ENCODE measurements around the gene IQSEC1.
A peak's percentile ranks its signal among the peaks of the same experiment; 100 is the strongest.

IQSEC1 gene

DNA sequence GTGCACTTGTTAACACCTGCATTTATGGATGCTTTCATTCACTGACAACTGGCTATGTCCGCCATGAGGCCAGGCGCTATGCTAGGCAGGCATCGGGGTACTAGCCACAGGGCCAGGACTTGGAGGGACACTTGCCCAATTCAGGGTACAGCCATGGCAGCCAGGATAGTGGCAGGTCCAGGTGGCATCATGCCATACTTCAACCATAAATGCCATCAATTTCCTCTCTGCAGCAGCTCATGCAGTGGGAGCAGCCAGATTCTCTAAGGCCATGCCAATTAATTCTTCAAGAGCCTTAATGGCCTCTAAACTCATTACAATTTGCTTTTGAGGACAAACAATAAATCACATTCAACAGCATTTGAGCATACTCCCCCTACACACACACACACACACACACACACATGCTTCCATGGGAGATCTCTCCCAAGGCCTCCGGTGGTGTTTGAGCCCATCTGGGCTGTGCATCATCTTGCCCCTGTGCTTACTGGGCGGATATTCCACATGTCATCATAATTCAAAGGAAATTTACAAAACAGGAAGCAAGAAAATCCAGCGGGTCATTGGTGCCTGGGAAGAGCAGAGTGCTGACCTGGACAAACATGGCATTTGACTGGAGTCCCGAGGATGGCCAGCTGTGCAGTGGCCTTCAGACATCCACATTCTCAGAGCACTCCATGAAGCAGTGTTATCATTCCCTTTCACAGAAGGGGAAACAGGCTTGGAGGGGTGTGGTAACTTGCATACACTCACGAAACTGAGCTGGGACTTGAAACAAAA is 109.1 kb downstream of the IQSEC1 start:
- no peak for DNase-seq

DNA sequence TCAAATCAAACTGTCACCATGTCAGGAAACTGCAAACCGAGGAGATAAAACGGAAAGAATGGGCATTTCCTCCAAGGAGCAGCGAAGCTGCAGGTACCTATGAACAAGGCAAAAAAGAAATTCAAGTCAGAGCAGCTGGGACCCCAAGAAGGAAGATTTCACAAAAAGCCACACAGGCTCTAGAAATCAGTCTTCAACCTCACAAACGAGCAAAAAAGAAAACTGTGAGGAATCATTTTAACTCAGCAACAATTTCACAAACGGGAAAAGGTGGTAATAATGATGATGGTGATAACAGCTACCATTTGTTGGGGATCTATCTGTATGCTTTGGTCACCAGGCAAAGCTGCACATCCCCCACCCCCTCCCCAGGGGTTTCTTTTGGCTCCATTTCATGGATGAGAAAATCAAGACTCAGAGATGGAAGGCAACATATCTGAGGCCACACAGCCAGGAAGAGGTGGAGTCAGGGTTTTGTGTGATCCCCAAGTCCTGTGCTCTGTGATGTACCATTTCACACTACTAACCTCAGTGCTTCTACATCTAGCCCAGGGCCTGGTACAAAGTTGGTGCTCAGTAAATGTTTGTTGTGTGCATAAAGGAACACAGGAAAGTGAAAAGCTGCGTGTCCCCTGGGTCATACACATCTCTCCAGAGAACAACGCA is 109.9 kb downstream of the IQSEC1 start:
- no peak for DNase-seq

GRCh38 chr3:12962292-12962691 is 110.9 kb downstream of the IQSEC1 start:
- DNase-seq, result no peak

DNA sequence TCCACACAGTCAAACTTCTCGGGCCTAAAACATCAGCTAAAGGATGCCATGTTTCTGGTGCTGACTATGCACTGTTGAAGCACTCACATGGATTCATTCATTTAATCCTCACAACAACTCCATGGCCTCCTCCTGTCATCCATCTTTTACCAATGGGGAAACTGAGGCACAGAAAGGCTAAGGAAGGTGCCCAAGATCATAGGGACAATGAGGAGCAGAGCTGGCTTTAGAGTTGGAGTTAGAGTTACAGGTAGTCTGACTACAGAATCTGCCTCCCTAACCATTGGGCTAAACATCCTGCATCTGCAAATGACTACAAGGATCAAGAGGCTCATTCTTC is 111.6 kb downstream of the IQSEC1 start:
- no peak for DNase-seq

- DNase-seq, result no peak
Observed at GRCh38 chr3:12961007-12961696, 112.1 kb downstream of the IQSEC1 start.

DNA sequence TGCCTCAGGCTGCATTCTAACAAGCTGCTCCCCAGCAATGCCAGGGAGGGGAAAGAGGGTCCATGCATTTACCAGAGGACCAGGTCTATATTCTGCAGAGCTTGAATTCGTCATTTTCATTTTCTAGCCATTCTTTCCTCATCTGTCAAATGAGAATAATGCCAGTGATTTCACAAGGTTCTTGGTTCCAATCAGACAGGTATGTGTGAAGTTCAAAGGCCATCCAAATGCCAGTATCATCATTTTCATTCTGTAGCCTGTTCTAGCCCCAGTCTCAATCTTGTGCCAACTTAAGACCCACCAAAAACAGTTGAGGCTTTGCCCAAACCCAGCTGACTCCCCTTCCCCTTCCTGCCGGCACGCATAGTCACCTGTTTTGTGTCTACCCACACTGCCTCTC is 112.7 kb downstream of the IQSEC1 start:
- DNase-seq, result no peak

GRCh38 chr3:12959838-12960378 is 113.3 kb downstream of the IQSEC1 start:
- DNase-seq, result no peak

- DNase-seq, result no peak
Observed at GRCh38 chr3:12959410-12959809, 113.8 kb downstream of the IQSEC1 start.

DNA sequence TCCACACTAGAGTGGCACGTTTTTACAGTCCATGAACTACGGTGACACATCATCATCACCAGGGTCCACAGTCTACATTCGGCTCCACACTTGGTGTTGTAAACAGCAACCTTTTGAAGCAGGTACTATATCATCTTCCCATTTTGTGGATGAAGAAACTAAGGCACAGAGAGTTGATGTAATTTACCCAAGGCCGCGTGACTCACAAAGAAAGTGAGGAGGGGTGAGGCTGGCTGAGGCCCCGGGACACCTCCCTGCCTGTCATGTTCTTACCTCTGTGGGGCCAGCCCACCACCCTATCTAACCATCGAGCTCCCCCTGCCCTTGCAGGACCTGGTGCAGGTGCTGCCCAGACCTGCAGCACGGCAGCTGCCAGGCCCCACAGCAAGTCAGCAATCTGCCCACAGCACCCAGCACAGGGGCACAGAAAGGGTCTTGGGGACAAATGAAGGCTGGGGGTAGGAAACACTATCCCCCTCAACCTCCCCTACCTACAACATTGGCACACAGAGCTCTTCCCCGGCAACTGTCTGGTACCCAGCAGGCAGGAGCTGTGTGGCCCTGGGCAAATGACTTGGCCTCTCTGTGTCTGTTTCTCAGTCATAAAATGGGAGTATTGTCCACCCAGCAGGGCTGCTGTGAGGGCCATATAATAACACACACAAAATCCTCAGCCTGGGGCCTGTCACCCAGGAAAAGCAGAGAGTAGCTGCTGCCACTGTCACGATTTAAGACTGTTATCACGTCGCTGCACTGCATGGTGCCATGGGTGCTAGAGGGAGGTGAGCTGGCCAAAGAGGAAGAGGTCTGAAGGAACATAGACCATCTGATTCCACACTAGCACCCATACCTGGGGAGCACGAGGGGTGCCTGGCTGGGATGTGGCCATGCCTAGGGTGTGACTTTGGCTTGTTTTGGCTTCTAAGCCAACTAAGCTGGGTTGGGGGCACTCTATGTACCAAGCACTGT is 115.1 kb downstream of the IQSEC1 start:
- no peak for DNase-seq

DNA sequence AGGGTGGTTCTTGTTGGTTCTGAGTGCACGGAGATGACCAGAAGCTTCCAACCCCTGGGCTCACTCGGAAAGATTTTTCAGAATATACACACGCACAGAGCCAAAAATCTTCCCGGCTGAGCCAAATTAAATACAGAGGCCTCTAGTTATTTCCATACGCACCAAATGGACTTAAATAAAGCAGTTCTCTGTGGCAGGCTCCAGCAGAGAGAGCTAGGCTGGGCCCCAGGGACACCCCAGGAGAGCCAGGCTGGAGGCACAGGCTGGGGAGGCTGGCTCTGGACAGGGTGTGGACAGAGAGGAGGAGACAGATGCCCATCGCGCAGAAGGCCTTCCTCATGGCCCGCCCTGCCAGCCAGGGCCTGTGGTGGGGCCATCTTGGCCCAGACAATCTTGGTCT is 115.9 kb downstream of the IQSEC1 start:
- no peak for DNase-seq

DNA sequence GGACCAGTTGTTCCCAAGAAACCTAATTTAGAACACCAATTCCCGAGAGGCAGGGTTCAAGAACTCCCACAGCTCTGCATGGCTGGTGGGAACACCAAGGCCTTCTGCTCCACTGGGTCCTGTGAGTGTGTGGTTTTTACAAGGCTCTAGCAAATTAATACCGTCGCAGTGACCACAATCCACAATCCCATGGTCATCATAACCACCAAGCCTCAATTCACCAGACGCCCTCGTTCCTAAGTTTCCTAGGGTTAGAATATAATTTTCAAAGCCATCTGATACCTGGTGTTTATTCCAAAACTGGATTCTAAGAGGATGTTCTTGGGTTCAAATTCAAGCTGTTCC is 116.9 kb downstream of the IQSEC1 start:
- no peak for DNase-seq

DNA sequence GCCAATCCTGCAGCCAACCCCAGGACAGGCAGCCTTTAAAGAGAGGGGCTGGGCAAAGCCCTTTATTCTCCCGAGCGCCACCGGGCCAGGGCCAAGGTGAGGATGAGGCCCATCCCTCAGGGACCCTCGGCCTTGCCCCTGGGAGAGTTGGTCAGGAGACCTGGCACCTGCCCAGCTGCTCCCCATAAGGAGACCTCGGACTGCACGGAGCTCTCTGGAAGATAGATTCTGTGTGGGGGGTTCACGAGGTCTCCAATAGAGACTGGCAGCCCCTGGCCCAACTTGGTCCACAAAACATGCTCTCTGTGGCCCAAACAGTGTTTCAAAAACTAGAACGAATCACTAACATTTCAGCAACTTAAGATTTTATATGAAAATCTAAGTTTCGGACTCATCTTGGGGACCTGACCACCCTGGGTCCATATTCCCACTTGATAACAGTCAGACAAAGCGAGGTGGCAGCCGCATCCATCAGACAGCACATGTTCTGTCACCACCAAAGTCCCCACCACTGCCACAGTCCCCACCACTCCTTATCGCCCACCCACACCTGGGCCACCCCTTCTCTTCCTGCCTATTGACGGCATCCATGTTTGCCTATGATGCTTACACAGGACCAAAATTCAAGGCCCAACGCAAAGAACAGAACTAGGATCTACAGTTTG is 117.4 kb downstream of the IQSEC1 start:
- no peak for DNase-seq

- no peak for DNase-seq
Observed at GRCh38 chr3:12954891-12955650, 118.2 kb downstream of the IQSEC1 start.

DNA sequence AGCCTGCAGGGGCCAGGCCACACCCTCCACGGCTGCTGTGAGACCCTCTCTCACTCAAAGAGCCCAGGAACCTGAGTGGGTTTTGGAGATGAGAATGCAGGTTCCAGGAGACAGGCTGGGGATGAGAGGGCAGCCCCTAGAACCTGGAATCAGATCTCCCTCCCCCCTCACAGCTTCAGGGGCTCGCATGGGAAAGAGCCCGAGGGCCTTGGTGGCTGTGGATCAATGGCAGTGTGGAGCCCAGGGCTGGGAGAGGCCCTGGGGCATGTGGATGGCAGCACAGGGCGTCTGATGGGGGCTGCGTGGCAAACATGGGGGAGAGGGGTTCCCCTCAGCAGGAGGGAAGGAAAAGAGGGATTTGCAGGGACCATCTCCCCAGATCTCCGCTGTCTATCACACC is 119.0 kb downstream of the IQSEC1 start:
- no peak for DNase-seq

- DNase-seq, result no peak
Observed at GRCh38 chr3:12953201-12953995, 119.8 kb downstream of the IQSEC1 start.

DNA sequence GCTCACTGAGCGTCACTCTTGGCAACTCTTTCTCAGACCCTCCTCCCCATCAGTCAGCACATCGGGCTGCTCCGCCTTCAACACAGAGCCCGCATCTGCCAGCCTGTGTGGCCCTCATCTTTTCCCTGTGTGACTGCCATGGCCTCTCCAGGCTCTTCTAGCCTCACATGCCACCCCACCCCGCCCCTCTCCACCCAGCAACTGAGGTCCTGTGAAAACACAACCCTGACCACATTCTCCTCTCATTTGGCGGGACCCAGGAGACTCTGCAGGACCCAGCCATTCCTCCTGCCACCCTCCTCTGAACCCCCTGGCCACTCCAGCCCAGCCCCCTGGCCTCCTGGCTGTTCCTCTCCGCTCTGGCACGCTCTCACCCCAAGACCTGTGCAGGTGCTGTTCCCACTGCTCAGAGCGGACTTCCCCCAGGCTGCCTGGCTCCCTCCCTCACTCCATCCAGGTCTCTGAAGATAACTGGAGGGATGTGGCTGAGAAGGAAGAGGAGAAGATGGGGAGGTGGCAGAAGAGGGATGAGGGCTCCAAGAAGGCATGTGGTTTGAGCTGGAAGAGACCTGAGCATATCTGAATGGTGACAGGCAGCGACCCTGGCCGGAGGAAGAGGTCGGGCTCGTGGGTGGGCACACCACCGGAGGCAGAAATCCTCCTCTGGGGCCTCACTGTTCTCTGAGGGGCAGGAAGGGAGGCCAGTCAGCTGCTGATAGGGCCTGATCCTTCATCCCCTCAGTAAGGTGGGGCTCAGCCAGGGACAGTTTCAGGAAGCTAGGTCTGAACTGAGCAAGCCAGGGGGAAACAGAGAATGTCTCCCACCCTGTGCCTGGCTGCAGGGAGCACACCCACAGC is 120.7 kb downstream of the IQSEC1 start:
- DNase-seq, result no peak

DNA sequence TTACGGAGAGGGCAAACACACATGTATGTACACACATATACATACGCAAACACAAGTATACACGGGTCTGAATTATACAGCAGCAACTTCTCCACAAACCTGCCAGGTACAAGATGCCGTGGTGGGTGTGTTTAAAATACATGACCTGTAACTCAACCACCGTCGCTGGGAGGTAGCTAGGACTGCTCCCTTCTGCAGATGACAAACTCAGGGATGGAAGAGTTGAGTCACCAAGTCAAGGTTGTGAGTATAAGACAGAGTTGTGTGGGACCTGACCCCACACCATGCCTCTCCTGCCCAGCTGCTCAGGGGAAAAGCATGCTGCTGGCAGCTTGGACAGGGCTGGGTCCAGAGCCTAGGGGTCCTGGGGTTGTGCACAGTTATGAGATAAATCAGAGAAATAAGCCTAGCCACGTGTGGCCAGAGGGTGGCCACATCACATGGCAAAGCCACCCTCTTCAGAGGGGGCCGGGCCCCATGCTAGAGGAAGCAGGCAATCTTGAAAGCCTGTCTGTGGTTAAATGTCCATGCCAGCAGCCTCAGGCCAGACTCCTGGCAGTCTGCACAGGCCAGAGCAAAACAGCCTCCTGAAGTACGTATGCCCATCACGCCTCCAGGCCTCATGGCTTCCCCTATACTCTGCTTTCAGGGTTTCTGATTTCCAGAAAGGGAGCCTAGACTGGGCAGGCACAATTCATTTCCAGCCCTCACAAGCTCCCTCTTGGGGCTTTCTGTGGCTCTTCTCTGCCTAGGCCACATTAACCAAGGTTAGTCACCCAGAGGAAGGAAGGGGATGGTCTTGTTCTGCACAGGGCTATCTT is 124.1 kb downstream of the IQSEC1 start:
- peak; percentile 21 for DNase-seq

GRCh38 chr3:12948371-12948770 is 124.9 kb downstream of the IQSEC1 start:
- DNase-seq, result no peak

Data from RPMI8226 (cell line).